CD14-positive monocyte (primary cell): ENCODE results near the gene SSPN. TPM values are rescaled to one million over a fixed set of nuclear protein-coding genes. Genes with fewer than 3 reads are reported as not detected.
A peak's percentile ranks its signal among the peaks of the same experiment; 100 is the strongest.

Experiments used
- DNase-seq, 3 donors: peaks; one replicate each; pipeline ENCODE4 v3.0.0-alpha.2; 2011 to 2022
- H2AFZ ChIP-seq: 2 replicates; pipeline ENCODE4 v1.6.0; 2012; ENCODE audit warnings: mild to moderate bottlenecking, low read depth, low read length, inconsistent platforms; ENCODE audit not compliant: insufficient read depth, poor library complexity, severe bottlenecking
- H3K27ac ChIP-seq, 2 donors: 1 replicate in 1 of 2; 2 replicates in 1 of 2; pipeline ENCODE4 v1.5.1; 2012 to 2013; ENCODE audit warnings: low read length in 2 of 2, control low read depth in 1 of 2, inconsistent platforms in 1 of 2, low read depth in 1 of 2, mild to moderate bottlenecking in 1 of 2
- H3K27me3 ChIP-seq, 2 donors: one replicate each; pipeline versions ENCODE4 v1.6.0 to v1.6.1; 2011 to 2013; ENCODE audit warnings: low read length in 2 of 2; ENCODE audit not compliant: control insufficient read depth in 2 of 2, insufficient read depth in 2 of 2
- H3K36me3 ChIP-seq, 2 donors: replicated peaks in 1 of 2; 1 replicate in 1 of 2; 2 replicates in 1 of 2; pipeline versions ENCODE4 v1.5.1 to v1.6.1; 2012 to 2013; ENCODE audit warnings: low read length in 2 of 2, control low read depth in 1 of 2, inconsistent platforms in 1 of 2, mild to moderate bottlenecking in 1 of 2; ENCODE audit not compliant: insufficient read depth in 2 of 2, control insufficient read depth in 1 of 2
- H3K4me1 ChIP-seq, 2 donors: 1 replicate in 1 of 2; 2 replicates in 1 of 2; pipeline versions ENCODE4 v1.5.1 to v1.6.1; 2012 to 2013; ENCODE audit warnings: low read length in 2 of 2, control low read depth in 1 of 2, inconsistent platforms in 1 of 2, mild to moderate bottlenecking in 1 of 2, moderate library complexity in 1 of 2; ENCODE audit not compliant: insufficient read depth in 2 of 2, control insufficient read depth in 1 of 2
- H3K4me2 ChIP-seq: replicated peaks from 2 replicates; pipeline ENCODE3; 2012; ENCODE audit warnings: low read length, moderate library complexity, mild to moderate bottlenecking; ENCODE audit not compliant: poor library complexity, severe bottlenecking; ENCODE audit errors: extremely low read depth
- H3K4me3 ChIP-seq, 3 experiments: fragments of 200-600 bp in 1 of 3; sonication (generic) in 1 of 3; replicated peaks in 1 of 3; 1 replicate in 2 of 3; 2 replicates in 1 of 3; pipeline ENCODE4 v1.5.1; 2011 to 2013; ENCODE audit warnings: low read length in 3 of 3, mild to moderate bottlenecking in 3 of 3, control low read depth in 2 of 3, low read depth in 2 of 3, inconsistent platforms in 1 of 3, moderate library complexity in 1 of 3
- H3K79me2 ChIP-seq: 2 replicates; pipeline ENCODE4 v1.6.0; 2012; ENCODE audit warnings: mild to moderate bottlenecking, control low read depth, inconsistent platforms, low read length, moderate library complexity; ENCODE audit not compliant: insufficient read depth
- H3K9ac ChIP-seq: 2 replicates; pipeline ENCODE4 v1.6.0; 2017; ENCODE audit warnings: low read length, mild to moderate bottlenecking; ENCODE audit not compliant: insufficient read depth, poor library complexity, severe bottlenecking
- H3K9me3 ChIP-seq, 2 donors: replicated peaks in 1 of 2; 1 replicate in 1 of 2; 2 replicates in 1 of 2; pipeline versions ENCODE4 v1.5.1 to v1.6.1; 2012 to 2013; ENCODE audit warnings: low read length in 2 of 2, control low read depth in 1 of 2; ENCODE audit not compliant: control insufficient read depth in 1 of 2, insufficient read depth in 1 of 2
- H4K20me1 ChIP-seq: 2 replicates; pipeline ENCODE4 v1.6.0; 2012; ENCODE audit warnings: mild to moderate bottlenecking, low read length, control low read depth, moderate library complexity; ENCODE audit not compliant: insufficient read depth
- H3K27ac Mint-ChIP-seq, 7 donors: one replicate each; pipeline ENCODE4 v1.8.0; 2020; ENCODE audit warnings: mild to moderate bottlenecking in 7 of 7, mixed read lengths in 7 of 7, moderate library complexity in 6 of 7, inconsistent platforms in 2 of 7
- H3K27me3 Mint-ChIP-seq, 3 donors: one replicate each; pipeline ENCODE4 v1.8.0; 2021 to 2022; ENCODE audit warnings: low read depth in 3 of 3, mild to moderate bottlenecking in 3 of 3, mixed read lengths in 3 of 3, moderate library complexity in 3 of 3, inconsistent platforms in 1 of 3
- H3K36me3 Mint-ChIP-seq, 2 donors: one replicate each; pipeline ENCODE4 v1.8.0; 2020; ENCODE audit warnings: mixed read lengths in 2 of 2, inconsistent platforms in 1 of 2, mild to moderate bottlenecking in 1 of 2
- H3K4me1 Mint-ChIP-seq: one replicate; pipeline ENCODE4 v1.8.0; 2020; ENCODE audit warnings: mild to moderate bottlenecking, mixed read lengths
- H3K4me3 Mint-ChIP-seq, 2 donors: one replicate each; pipeline ENCODE4 v1.8.0; 2020; ENCODE audit warnings: mild to moderate bottlenecking in 2 of 2, mixed read lengths in 2 of 2, moderate library complexity in 1 of 2
- H3K9me3 Mint-ChIP-seq, 7 donors: one replicate each; pipeline ENCODE4 v1.8.0; 2020 to 2022; ENCODE audit warnings: mixed read lengths in 7 of 7, mild to moderate bottlenecking in 6 of 7, moderate library complexity in 6 of 7, inconsistent platforms in 2 of 7
- WGBS: methylation state at CpG from one replicate; pipeline ENCODE4 v1.1.5; 2013; ENCODE audit warnings: missing lambda C conversion rate; ENCODE audit not compliant: insufficient coverage; 5-methylcytosine and 5-hydroxymethylcytosine counted together
- intact Hi-C, 2 donors: fragments of 100-400 bp; cut with micrococcal nuclease; formaldehyde crosslinking; loops; one replicate each; pipeline versions ENCODE4 v1.15.0 to v1.15.1; 2023
- polyA plus RNA-seq, 3 donors: library from polyadenylated mRNA; depleted of rRNA in 1 of 3; unstranded in 2 of 3; stranded (reverse) in 1 of 3; fragments of 300-500 nt in 2 of 3; fragments of >200 nt in 1 of 3; fragmentation: Illumina TruSeq in 2 of 3; gene quantifications; 1 replicate in 2 of 3; 2 replicates in 1 of 3; pipeline ENCODE4 v1.2.3, GENCODE V29; 2012 to 2021
- TF ChIP-seq, protein P1 (sequence below): fragments of 200-600 bp; IDR thresholded peaks from one replicate; pipeline ENCODE4 v1.8.0; 2022; ENCODE audit warnings: antibody characterized with exemption, mild to moderate bottlenecking

SSPN gene
- polyA plus RNA-seq, 3 donors, result 0.15 TPM; not detected in 2

DNA sequence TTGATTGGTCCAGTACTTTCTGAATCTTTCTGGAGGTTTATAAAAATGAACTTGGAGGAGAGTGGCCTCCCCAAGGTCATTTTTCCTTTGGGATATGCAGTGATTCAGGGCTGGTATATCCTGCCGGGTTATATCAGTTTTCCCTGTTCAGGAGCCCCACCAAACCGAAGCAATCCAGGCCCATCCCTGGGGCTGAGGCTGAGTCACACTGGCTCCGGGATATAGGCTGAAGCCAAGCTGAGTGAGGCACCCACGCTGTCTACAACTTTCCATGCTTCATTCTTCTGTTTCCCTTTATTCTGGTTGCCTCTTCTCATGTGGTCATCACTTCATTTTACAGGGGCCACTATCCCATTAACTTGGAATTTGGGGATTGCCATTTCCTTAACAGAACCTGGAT lies 3.4 kb downstream of the SSPN start:
- Mint-ChIP-seq H3K36me3 (peaks cover 0 to 2% of the 10 kb centered on the region in 2 donors), H3K4me3 (no peak overlapping the region), H3K4me1 (peaks cover 11% of the 10 kb centered on the region), H3K27me3 (peaks cover 28 to 31% (median 29%) of the 10 kb centered on the region in 3 donors), H3K27ac (no peak overlapping the region), H3K9me3 (peaks cover 0 to 5% (median 0%) of the 10 kb centered on the region in 7 donors)
- Histone ChIP-seq H2AFZ (no peak overlapping the region), H3K4me1 (peaks cover 6 to 10% of the 10 kb centered on the region in 2 donors), H3K36me3 (no peaks in the 10 kb centered on the region), H4K20me1 (no peaks in the 10 kb centered on the region), H3K79me2 (no peaks in the 10 kb centered on the region), H3K9ac (no peak overlapping the region), H3K27me3 (peaks cover 15 to 20% of the 10 kb centered on the region in 2 donors), H3K27ac (no peak overlapping the region), H3K9me3 (peaks cover 0 to 3% of the 10 kb centered on the region in 2 donors), H3K4me3 (no peak overlapping the region), H3K4me2 (no peak overlapping the region)
- WGBS, result 97% methylated on average over 3 of the region's 4 CpGs
- TF ChIP-seq, protein P1, sequence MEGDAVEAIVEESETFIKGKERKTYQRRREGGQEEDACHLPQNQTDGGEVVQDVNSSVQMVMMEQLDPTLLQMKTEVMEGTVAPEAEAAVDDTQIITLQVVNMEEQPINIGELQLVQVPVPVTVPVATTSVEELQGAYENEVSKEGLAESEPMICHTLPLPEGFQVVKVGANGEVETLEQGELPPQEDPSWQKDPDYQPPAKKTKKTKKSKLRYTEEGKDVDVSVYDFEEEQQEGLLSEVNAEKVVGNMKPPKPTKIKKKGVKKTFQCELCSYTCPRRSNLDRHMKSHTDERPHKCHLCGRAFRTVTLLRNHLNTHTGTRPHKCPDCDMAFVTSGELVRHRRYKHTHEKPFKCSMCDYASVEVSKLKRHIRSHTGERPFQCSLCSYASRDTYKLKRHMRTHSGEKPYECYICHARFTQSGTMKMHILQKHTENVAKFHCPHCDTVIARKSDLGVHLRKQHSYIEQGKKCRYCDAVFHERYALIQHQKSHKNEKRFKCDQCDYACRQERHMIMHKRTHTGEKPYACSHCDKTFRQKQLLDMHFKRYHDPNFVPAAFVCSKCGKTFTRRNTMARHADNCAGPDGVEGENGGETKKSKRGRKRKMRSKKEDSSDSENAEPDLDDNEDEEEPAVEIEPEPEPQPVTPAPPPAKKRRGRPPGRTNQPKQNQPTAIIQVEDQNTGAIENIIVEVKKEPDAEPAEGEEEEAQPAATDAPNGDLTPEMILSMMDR, result no peak
- no peak for DNase-seq
- intact Hi-C loops, result no loop called here

DNA sequence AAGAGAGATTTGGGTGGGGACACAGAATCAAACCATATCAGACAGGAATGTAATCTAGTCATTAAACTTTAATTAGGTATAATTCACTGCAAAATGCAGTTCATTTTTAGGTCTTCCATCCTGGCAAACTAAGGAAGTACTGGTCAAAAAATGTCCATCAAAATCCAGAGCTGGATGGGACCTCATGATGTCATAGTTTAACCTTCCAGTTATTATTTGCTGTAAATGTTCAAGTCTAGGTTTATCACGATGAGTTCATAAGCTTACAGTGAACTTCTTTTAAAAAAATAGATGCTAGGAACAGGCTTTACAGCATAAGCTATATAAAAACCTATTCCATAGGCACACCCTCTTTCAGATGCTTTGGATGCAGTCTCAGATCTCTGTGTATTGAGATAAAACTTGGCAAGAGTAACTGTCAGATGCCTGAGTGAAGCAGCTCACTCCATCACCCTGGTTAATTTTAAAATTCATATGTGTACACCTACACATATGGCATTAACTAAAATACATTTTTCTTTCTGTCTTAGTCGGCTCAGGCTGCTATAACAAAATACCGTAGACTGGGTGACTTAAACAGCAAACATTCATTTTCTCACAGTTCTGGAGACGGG lies 7.9 kb downstream of the SSPN start:
- WGBS, result no CpG with 5 or more reads among the region's 4 CpGs
- Histone ChIP-seq H3K27me3 (no peaks in the 10 kb centered on the region), H3K4me2 (no peak overlapping the region), H3K4me3 (no peak overlapping the region), H4K20me1 (no peaks in the 10 kb centered on the region), H3K27ac (no peak overlapping the region), H3K9me3 (no peaks in the 10 kb centered on the region), H3K9ac (no peak overlapping the region), H3K4me1 (no peaks in the 10 kb centered on the region), H2AFZ (no peak overlapping the region), H3K79me2 (no peaks in the 10 kb centered on the region), H3K36me3 (no peaks in the 10 kb centered on the region)
- intact Hi-C loops, result no loop called here
- no peaks in the 10 kb centered on the region for H3K36me3 Mint-ChIP-seq
- no peaks in the 10 kb centered on the region for H3K4me1 Mint-ChIP-seq
- DNase-seq, result no peak
- peak overlapping the region in 1 of 7 donors; percentile 2 for H3K27ac Mint-ChIP-seq
- peaks cover 0 to 3% (median 0%) of the 10 kb centered on the region in 3 donors for H3K27me3 Mint-ChIP-seq
- H3K9me3 Mint-ChIP-seq, result no peaks in the 10 kb centered on the region
- no peak overlapping the region for H3K4me3 Mint-ChIP-seq
- TF ChIP-seq, protein P1, result no peak
